IPS-NIHi11 (cell line): Measurements from ENCODE around the gene ITGB2.

ENCODE experiments used
- DNase-seq: peaks from one replicate; pipeline ENCODE4 v3.0.0; 2012; ENCODE audit warnings: mixed read lengths, low spot score

Gene ITGB2

GRCh38 chr21:44910229-44911067 lies 10.3 kb downstream of the ITGB2 start:
- no peak for DNase-seq

- DNase-seq: no peak
Measured at GRCh38 chr21:44909719-44910118, 11.0 kb downstream of the ITGB2 start.

GRCh38 chr21:44908908-44909307 lies 11.8 kb downstream of the ITGB2 start:
- no peak for DNase-seq

- no peak for DNase-seq
Measured at GRCh38 chr21:44907966-44908895, 12.5 kb downstream of the ITGB2 start.

GRCh38 chr21:44907225-44907965 lies 13.3 kb downstream of the ITGB2 start:
- DNase-seq: no peak

GRCh38 chr21:44905728-44906090 lies 15.0 kb downstream of the ITGB2 start:
- no peak for DNase-seq

GRCh38 chr21:44905016-44905727 lies 15.5 kb downstream of the ITGB2 start:
- DNase-seq: no peak

GRCh38 chr21:44904141-44904923 lies 16.4 kb downstream of the ITGB2 start:
- DNase-seq: no peak

GRCh38 chr21:44903689-44904088 lies 17.0 kb downstream of the ITGB2 start:
- DNase-seq: no peak

- DNase-seq: no peak
Measured at GRCh38 chr21:44903050-44903685, 17.5 kb downstream of the ITGB2 start.

- no peak for DNase-seq
Measured at GRCh38 chr21:44902268-44903049, 18.2 kb downstream of the ITGB2 start.

GRCh38 chr21:44901391-44902074 lies 19.2 kb downstream of the ITGB2 start:
- no peak for DNase-seq

- DNase-seq: no peak
Measured at GRCh38 chr21:44900559-44901251, 20.0 kb downstream of the ITGB2 start.

GRCh38 chr21:44899768-44900558 lies 20.7 kb downstream of the ITGB2 start:
- no peak for DNase-seq

- DNase-seq: no peak
Measured at GRCh38 chr21:44898851-44899767, 21.6 kb downstream of the ITGB2 start.

GRCh38 chr21:44898011-44898488 lies 22.6 kb downstream of the ITGB2 start:
- DNase-seq: no peak
